NT2/D1 (cell line): ENCODE results near the gene LEMD2.

ENCODE experiments used
- DNase-seq: peaks from one replicate; pipeline ENCODE4 v3.0.0-alpha.2; 2011; ENCODE audit warnings: low read depth, low spot score
- H3K27me3 ChIP-seq: 2 replicates; pipeline ENCODE4 v1.6.0; 2011; ENCODE audit warnings: mild to moderate bottlenecking; ENCODE audit not compliant: insufficient read length, insufficient read depth
- H3K36me3 ChIP-seq: 2 replicates; pipeline ENCODE4 v1.6.1; 2011; ENCODE audit warnings: mild to moderate bottlenecking, low read length, mixed read lengths; ENCODE audit not compliant: insufficient read depth, insufficient read length
- H3K4me1 ChIP-seq: 2 replicates; pipeline ENCODE4 v1.5.1; 2011; ENCODE audit not compliant: insufficient read depth, insufficient read length
- H3K4me3 ChIP-seq: 2 replicates; pipeline ENCODE4 v1.5.1; 2011; ENCODE audit warnings: low read depth; ENCODE audit not compliant: insufficient read length
- H3K9ac ChIP-seq: 2 replicates; pipeline ENCODE4 v1.6.0; 2011; ENCODE audit warnings: low read depth; ENCODE audit not compliant: insufficient read length
- H3K9me3 ChIP-seq: 2 replicates; pipeline ENCODE4 v1.5.1; 2011; ENCODE audit warnings: mild to moderate bottlenecking, low read length; ENCODE audit not compliant: insufficient read depth
- SUZ12 ChIP-seq: IDR thresholded peaks from 2 replicates; pipeline ENCODE4 v1.6.1; 2011; ENCODE audit not compliant: insufficient read length, insufficient read depth; ENCODE audit errors: extremely low read depth
- YY1 ChIP-seq: IDR thresholded peaks from 2 replicates; pipeline ENCODE4 v1.6.1; 2011; ENCODE audit not compliant: insufficient read length, insufficient read depth
- ZNF274 ChIP-seq: IDR thresholded peaks from 2 replicates; pipeline ENCODE4 v1.6.1; 2011; ENCODE audit warnings: mild to moderate bottlenecking, low read depth, low read length

LEMD2 gene

DNA sequence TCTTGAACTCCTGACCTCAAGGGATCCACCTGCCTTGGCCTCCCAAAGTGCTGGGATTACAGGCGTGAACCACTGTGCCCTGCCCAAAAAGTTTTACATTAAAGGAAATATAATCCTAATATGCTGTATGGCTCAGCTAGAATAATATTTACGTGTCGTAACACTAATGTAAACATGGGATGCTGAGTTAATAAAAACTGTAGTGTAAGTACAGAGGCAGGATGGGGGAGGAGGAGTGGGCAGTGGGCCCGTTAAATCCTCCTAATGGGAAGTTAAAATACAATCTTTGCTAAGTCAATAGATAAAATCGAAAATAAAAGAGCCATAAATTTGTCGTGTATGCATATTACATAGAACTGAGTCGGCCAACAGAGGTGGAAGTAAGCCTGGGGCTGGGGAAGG is 30.1 kb downstream of the LEMD2 start:
- no peak overlapping the region for H3K4me3 ChIP-seq
- no peak for DNase-seq
- H3K36me3 ChIP-seq, result no peaks in the 10 kb centered on the region
- H3K9ac ChIP-seq, result no peak overlapping the region
- H3K4me1 ChIP-seq, result peaks cover 4% of the 10 kb centered on the region
- TF ChIP-seq YY1, result no peak
- no peak for TF ChIP-seq ZNF274
- no peak for TF ChIP-seq SUZ12
- no peaks in the 10 kb centered on the region for H3K9me3 ChIP-seq
- no peaks in the 10 kb centered on the region for H3K27me3 ChIP-seq

DNA sequence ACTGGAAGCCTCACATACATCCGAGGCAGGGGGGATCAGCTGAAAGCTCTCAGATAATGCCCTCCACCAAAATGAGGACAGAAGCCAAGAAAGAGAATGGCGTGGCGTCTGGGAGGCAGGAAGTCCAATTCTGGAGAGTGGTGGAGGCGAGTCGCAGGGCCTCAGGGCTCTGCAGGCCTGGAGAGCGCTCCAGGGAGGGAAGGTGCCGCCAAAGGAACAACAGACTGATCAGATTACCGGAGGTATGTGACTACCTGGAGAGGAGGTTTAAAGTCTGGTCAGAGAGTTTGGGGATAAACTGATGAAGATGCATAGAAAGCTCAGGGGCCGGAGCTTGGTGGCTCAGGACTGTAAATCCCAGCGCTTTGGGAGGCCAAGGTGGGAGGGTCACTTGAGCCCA is 31.0 kb downstream of the LEMD2 start:
- Histone ChIP-seq H3K4me3 (no peak overlapping the region), H3K4me1 (peaks cover 4% of the 10 kb centered on the region), H3K9me3 (no peaks in the 10 kb centered on the region), H3K36me3 (no peaks in the 10 kb centered on the region), H3K27me3 (no peaks in the 10 kb centered on the region), H3K9ac (no peak overlapping the region)
- no peak for DNase-seq
- TF ChIP-seq ZNF274 (no peak), YY1 (no peak), SUZ12 (no peak)

DNA sequence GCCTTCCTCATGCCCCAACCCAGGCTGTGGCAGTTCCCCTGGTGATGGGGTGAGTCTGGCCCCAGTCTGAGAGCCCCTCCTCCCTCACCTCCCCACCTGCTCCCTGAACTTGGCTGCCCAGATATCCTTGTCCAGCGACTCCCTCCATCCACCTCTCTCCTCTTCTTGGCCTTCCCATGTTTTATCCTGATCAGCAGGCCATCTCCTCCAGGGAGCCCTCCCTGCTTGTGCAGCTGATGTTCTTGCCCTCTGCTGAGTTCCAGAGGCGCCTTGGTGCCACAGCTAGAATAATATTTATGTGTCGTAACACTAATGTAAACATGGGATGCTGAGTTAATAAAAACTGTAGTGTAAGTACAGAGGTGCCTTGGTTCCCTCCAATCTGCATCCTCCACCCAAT is 31.8 kb downstream of the LEMD2 start:
- H3K9me3 ChIP-seq, result no peaks in the 10 kb centered on the region

DNA sequence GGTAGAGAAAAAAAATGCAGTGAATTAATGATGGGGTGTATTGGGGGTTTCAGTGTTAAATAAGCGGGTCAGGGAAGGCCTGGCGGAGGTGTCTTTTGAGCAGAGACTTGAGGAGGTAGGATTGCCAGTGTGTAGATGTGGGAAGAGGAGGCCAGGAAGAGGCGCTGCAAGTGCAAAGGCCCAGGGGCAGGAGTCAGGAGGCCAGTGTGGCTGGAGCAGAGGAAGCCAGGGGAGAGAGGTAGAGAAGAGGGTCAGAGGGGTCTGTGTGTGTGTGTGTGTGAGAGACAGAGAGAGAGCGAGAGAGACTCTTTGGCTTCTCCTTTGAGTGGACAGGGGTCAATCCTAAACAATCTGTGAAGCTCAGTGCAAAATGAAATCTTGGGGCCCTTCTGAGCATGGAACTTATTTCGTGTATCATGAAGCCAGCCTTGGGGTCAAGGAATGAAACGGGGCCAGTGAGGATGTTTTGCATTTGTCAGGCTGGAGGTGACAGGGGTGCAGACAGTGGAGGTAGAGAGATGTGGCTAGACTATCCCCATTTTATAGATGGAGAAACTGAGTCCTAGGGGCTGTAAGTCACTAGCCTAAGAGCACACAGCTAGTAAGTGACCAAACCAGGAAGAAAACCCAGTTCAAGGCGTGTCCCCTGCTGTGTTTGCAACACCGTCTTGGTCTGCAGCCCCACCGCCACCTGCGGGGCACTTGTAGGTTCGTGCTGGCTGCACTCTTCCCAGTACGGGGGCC is 32.5 kb downstream of the LEMD2 start:
- Histone ChIP-seq H3K4me1 (peaks cover 7% of the 10 kb centered on the region), H3K36me3 (no peaks in the 10 kb centered on the region), H3K4me3 (no peak overlapping the region), H3K9ac (no peak overlapping the region), H3K27me3 (no peaks in the 10 kb centered on the region), H3K9me3 (no peaks in the 10 kb centered on the region)
- DNase-seq, result no peak
- no peak for TF ChIP-seq YY1

More for the DNA sequence above, 31.8 kb downstream of the LEMD2 start:
- Histone ChIP-seq H3K36me3 (no peaks in the 10 kb centered on the region), H3K27me3 (no peaks in the 10 kb centered on the region), H3K4me3 (no peak overlapping the region), H3K4me1 (peaks cover 4% of the 10 kb centered on the region), H3K9ac (no peak overlapping the region)
- DNase-seq, result no peak
- no peak for TF ChIP-seq SUZ12
- no peak for TF ChIP-seq ZNF274
- TF ChIP-seq YY1, result no peak

DNA sequence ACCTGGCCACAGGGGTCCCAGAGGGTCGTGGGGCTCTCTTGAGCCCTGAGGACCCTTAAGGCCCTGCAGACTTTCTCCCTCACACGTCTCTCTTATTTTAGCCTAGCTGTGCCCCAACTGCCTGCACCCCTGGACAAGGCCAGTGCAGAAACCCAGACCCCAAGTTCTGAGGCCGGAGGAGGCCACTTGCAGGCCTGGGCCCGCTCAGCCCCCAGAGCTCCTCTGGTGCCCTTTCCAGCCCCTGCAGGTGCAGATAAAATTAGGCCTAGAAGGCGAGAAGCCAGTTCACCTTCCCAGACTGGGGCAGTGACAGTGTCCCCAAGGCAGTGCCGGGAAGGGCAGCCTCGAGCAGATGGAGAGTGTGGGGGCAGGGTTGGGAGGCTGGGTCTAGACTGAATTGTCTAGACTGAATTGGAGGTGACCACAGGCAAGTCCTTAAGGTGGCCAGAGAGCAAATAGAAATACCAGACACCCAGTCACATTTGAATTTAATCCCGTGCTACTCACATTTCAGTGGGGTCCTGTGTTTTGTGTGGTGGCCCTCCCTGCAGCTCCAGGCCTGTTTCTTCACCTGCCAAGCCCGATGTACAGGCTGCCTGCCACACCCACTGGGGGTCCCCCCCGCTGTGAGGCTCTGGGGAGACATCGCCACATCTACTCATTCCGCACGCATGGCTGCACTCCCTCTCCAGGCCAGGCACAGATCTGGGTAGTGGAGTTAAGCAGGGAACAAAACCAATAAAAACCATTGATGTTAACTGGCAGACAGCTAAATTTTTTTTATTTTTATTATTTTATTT is 33.7 kb downstream of the LEMD2 start:
- peaks cover 4% of the 10 kb centered on the region for H3K4me1 ChIP-seq
- no peak for DNase-seq
- no peaks in the 10 kb centered on the region for H3K36me3 ChIP-seq
- no peaks in the 10 kb centered on the region for H3K27me3 ChIP-seq
- no peak overlapping the region for H3K9ac ChIP-seq
- TF ChIP-seq ZNF274 (no peak), SUZ12 (no peak), YY1 (no peak)
- no peaks in the 10 kb centered on the region for H3K9me3 ChIP-seq
- H3K4me3 ChIP-seq, result no peak overlapping the region

DNA sequence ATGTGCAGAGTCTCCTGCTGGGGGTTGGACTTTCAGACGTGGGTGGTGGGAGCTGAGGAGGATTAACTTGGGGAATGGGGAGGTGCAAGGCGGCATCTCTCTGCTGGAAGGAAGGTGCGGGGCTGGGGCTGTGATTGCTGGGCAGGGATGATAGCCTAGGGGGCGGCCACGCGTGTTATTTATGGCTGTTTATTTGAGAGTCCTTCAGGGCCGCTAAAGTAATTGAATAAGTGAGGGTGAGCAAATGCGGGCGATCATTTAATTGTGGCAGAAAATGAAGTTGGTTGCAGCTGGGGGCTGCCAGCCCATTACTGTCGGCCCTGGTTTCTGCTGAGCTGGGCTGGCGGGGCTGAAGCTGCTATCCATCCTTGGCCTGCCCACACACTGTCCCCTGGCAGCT is 34.7 kb downstream of the LEMD2 start:
- H3K36me3 ChIP-seq, result no peaks in the 10 kb centered on the region
- H3K9ac ChIP-seq, result no peak overlapping the region
- H3K27me3 ChIP-seq, result no peaks in the 10 kb centered on the region
- DNase-seq, result no peak
- no peak overlapping the region for H3K4me3 ChIP-seq
- H3K4me1 ChIP-seq, result peaks cover 6% of the 10 kb centered on the region
- H3K9me3 ChIP-seq, result no peaks in the 10 kb centered on the region
- no peak for TF ChIP-seq YY1
- TF ChIP-seq SUZ12, result no peak
- no peak for TF ChIP-seq ZNF274

DNA sequence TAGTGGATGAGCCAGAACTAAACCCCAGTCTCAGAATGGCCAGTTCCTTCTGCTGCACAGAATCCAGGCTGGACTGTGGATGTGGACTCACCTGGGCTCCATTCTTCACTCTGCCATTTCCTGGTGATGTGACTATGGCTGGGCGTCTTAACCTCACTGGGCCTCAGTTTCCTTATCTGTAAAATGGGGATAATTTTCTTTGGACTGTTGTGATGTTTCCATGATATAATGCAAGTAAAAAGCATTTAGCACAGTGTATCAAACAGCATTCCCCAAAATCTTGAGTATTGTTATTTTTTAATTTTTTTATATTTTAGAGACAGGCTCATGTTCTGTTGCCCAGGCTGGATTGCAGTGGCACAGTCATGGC is 36.3 kb downstream of the LEMD2 start:
- no peak for DNase-seq
- Histone ChIP-seq H3K9ac (no peak overlapping the region), H3K4me3 (no peak overlapping the region), H3K4me1 (peaks cover 10% of the 10 kb centered on the region), H3K36me3 (no peaks in the 10 kb centered on the region), H3K9me3 (no peaks in the 10 kb centered on the region), H3K27me3 (no peaks in the 10 kb centered on the region)
- TF ChIP-seq ZNF274 (no peak), YY1 (no peak), SUZ12 (no peak)
